Tibial nerve (tissue), 4 donors: ENCODE measurements around the gene TFIP11.

ENCODE experiments used
- EP300 ChIP-seq, 2 donors: sonication (generic); formaldehyde crosslinking; IDR thresholded peaks; one replicate each; pipeline ENCODE4 v1.6.1; 2017; ENCODE audit warnings: antibody characterized with exemption in 2 of 2, mild to moderate bottlenecking in 1 of 2
- POLR2A ChIP-seq, 2 donors: fragments of 450-650 bp; IDR thresholded peaks; one replicate each; pipeline ENCODE4 v1.6.1; 2017; ENCODE audit warnings: antibody characterized with exemption in 2 of 2, mild to moderate bottlenecking in 2 of 2, moderate library complexity in 2 of 2
- TF ChIP-seq, protein P1 (sequence below), 5 experiments: fragments of 200-600 bp in 3 of 5; fragments of 450-650 bp in 2 of 5; sonication (generic) in 3 of 5; IDR thresholded peaks; one replicate each; pipeline ENCODE4 v1.5.1; 2016 to 2019; ENCODE audit warnings: antibody characterized with exemption in 5 of 5, mild to moderate bottlenecking in 3 of 5, moderate library complexity in 2 of 5

GRCh38 chr22:26477341-26477731 is 34.9 kb downstream of the TFIP11 start:
- TF ChIP-seq, protein P1, sequence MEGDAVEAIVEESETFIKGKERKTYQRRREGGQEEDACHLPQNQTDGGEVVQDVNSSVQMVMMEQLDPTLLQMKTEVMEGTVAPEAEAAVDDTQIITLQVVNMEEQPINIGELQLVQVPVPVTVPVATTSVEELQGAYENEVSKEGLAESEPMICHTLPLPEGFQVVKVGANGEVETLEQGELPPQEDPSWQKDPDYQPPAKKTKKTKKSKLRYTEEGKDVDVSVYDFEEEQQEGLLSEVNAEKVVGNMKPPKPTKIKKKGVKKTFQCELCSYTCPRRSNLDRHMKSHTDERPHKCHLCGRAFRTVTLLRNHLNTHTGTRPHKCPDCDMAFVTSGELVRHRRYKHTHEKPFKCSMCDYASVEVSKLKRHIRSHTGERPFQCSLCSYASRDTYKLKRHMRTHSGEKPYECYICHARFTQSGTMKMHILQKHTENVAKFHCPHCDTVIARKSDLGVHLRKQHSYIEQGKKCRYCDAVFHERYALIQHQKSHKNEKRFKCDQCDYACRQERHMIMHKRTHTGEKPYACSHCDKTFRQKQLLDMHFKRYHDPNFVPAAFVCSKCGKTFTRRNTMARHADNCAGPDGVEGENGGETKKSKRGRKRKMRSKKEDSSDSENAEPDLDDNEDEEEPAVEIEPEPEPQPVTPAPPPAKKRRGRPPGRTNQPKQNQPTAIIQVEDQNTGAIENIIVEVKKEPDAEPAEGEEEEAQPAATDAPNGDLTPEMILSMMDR (IDR thresholded peaks at IDR 0.05): no peak
- TF ChIP-seq POLR2A (IDR thresholded peaks at IDR 0.05) (no peak), EP300 (IDR thresholded peaks at IDR 0.05) (no peak)
